Psoas muscle (tissue), 8 donors: ENCODE data around the gene KCNA3. TPM values are rescaled to one million over a fixed set of nuclear protein-coding genes. Genes with fewer than 3 reads are reported as not detected.

Experiments
- ATAC-seq, 4 donors: fragments of 200-7000 bp; cut with Tn5 transposase; one replicate each; pipeline ENCODE4 v1.9.1; 2020; ENCODE audit warnings: moderate library complexity in 3 of 4, mild to moderate bottlenecking in 2 of 4
- DNase-seq, 2 donors: peaks; one replicate each; pipeline ENCODE4 v3.0.0-alpha.2; 2020
- H3K27ac ChIP-seq: fragments of 200-600 bp; one replicate; pipeline ENCODE4 v1.8.0; 2022
- H3K27me3 ChIP-seq, 3 donors: fragments of 200-600 bp in 1 of 3; one replicate each; pipeline versions ENCODE4 v1.6.1 to v1.8.0; 2013 to 2022; ENCODE audit warnings: low read length in 2 of 3, mild to moderate bottlenecking in 2 of 3, moderate library complexity in 1 of 3; ENCODE audit not compliant: insufficient read depth in 3 of 3
- H3K36me3 ChIP-seq, 2 donors: fragments of 200-600 bp in 1 of 2; one replicate each; pipeline versions ENCODE4 v1.6.1 to v1.8.0; 2013 to 2022; ENCODE audit warnings: low read depth in 1 of 2, mild to moderate bottlenecking in 1 of 2, moderate library complexity in 1 of 2; ENCODE audit not compliant: insufficient read depth in 1 of 2
- H3K4me1 ChIP-seq: fragments of 200-600 bp; one replicate; pipeline ENCODE4 v1.8.0; 2022
- H3K4me3 ChIP-seq: fragments of 200-600 bp; one replicate; pipeline ENCODE4 v1.8.0; 2022; ENCODE audit warnings: mild to moderate bottlenecking
- H3K9me3 ChIP-seq: fragments of 200-600 bp; one replicate; pipeline ENCODE4 v1.8.0; 2022
- WGBS, 3 donors: extraction: QIAGEN DNeasy Blood & Tissue Kit; methylation state at CpG; one replicate each; pipeline versions ENCODE4 v1.1.6 to v1.1.7; 2013; 5-methylcytosine and 5-hydroxymethylcytosine counted together
- intact Hi-C, 2 donors: fragments of 100-400 bp; cut with DNase I; formaldehyde crosslinking; loops; one replicate each; pipeline versions ENCODE4 v1.11.0 to v1.14.2; 2022
- polyA plus RNA-seq, 3 donors: library from polyadenylated mRNA; stranded (reverse); fragments of 200-250 nt; gene quantifications; one replicate each; pipeline ENCODE4 v1.2.3, GENCODE V29; 2013
- total RNA-seq, 4 donors: library from RNA; stranded (reverse); fragmentation: NEBNext Ultra II Directional in 2 of 4; extraction: Animal tissue kit (Norgen Biotek cat#: 25700) in 2 of 4; gene quantifications; one replicate each; pipeline versions ENCODE4 v1.2.1 to v1.2.4, GENCODE V29; 2021 to 2023
- TF ChIP-seq, protein P1 (sequence below): fragments of 200-600 bp; IDR thresholded peaks from one replicate; pipeline ENCODE4 v1.8.0; 2022; ENCODE audit warnings: antibody characterized with exemption
- donor health status: healthy with polysubstance abuse.
- donor health status: DM: no; HTN: no; CAD: no; lungs with moderate emphysema.
- donor health status: Bipolar disorder and iron deficiency.
- donor health status: healthy.
- donor health status: DM: yes; HTN: yes; CAD: no.
- donor health status: DM: no; HTN: no; CAD: no.
- donor health status: DM: no; HTN: no; CAD: no.
- donor health status: DM: yes; HTN: yes; CAD: no.

The KCNA3 gene
- total and polyA plus RNA-seq, 7 donors, result 0.08 to 0.56 (median 0.16) TPM; not detected in 4

DNA sequence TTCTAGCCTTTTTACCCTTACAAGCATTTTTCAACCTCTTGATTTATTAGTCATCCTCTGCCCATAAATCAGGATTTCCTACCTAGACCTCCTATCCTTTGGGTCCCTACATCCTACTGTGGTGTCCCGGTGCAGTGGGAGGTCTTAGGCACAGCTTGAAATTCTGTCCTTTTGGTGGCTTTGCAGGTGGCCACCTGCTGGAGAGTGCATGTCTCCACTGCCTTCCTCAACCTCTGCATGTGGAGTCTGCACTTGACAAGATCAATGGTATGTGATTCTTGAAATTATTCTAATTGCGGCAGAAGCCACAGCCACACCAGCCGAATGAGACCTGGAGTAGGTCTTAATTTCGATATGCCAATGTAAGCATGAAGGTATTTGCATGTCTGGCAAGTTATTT lies 11.4 kb upstream of the KCNA3 start:
- no peaks in the 10 kb centered on the region for H3K4me1 ChIP-seq
- H3K9me3 ChIP-seq, result no peaks in the 10 kb centered on the region
- intact Hi-C loops, result no loop called here
- ATAC-seq, result no peak
- DNase-seq, result no peak
- WGBS, 3 donors, result 91 to 96% (median 92%) methylated on average over 4 of the region's 4 CpGs
- H3K36me3 ChIP-seq, result no peaks in the 10 kb centered on the region
- no peak overlapping the region for H3K27ac ChIP-seq
- peaks cover 0 to 10% (median 2%) of the 10 kb centered on the region in 3 donors for H3K27me3 ChIP-seq
- H3K4me3 ChIP-seq, result no peak overlapping the region
- TF ChIP-seq, protein P1, sequence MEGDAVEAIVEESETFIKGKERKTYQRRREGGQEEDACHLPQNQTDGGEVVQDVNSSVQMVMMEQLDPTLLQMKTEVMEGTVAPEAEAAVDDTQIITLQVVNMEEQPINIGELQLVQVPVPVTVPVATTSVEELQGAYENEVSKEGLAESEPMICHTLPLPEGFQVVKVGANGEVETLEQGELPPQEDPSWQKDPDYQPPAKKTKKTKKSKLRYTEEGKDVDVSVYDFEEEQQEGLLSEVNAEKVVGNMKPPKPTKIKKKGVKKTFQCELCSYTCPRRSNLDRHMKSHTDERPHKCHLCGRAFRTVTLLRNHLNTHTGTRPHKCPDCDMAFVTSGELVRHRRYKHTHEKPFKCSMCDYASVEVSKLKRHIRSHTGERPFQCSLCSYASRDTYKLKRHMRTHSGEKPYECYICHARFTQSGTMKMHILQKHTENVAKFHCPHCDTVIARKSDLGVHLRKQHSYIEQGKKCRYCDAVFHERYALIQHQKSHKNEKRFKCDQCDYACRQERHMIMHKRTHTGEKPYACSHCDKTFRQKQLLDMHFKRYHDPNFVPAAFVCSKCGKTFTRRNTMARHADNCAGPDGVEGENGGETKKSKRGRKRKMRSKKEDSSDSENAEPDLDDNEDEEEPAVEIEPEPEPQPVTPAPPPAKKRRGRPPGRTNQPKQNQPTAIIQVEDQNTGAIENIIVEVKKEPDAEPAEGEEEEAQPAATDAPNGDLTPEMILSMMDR, result no peak

DNA sequence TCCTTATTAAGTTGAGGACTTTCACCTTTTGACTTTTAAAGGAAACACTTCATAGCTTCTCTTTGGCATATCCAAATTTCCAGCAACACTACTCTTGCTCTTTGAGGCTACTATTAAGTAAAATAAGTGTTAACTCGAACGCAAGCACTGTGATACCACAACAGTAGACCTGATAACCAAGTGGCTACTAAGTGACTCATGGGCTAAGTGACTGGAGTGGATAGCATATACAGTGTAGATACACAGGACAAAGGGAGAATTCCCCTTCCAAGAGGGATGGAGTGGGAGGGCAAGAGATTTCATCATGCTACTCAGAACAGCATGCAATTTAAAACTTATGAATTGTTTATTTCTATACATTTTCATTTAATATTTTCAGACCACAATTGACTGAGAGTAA lies 9.8 kb upstream of the KCNA3 start:
- no peak for ATAC-seq
- WGBS, 3 donors, result 78 to 80% (median 79%) methylated on average over 2 of the region's 2 CpGs
- intact Hi-C loops, result no loop called here

DNA sequence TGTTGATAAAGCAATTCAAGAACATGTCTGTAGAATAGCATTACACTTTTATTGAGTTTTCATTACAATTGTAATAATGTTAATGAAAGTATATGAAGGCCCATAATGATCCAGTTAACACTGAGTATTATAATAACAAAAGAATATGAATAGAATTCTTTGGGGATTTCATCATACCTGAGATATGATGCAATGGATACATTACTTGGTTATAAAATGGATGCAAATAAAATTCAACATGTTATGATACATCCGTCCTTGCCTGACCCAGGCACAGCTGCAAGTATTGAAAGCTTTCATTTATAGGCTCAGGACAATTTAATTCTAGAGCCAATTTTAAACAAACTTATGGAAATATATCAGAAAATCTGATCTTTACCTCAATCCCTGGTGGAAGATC lies 8.2 kb upstream of the KCNA3 start:
- H3K27ac ChIP-seq, result no peak overlapping the region
- H3K9me3 ChIP-seq, result no peaks in the 10 kb centered on the region
- TF ChIP-seq, protein P1, result no peak
- no peaks in the 10 kb centered on the region for H3K4me1 ChIP-seq
- WGBS, 3 donors, result 62 to 74% (median 71%) methylated on average over 1 of the region's 1 CpG
- H3K27me3 ChIP-seq, result peaks cover 0 to 16% (median 2%) of the 10 kb centered on the region in 3 donors
- ATAC-seq, result no peak
- intact Hi-C loops, result no loop called here
- no peak for DNase-seq
- H3K4me3 ChIP-seq, result no peak overlapping the region
- H3K36me3 ChIP-seq, result no peaks in the 10 kb centered on the region

More for the DNA sequence above, 9.8 kb upstream of the KCNA3 start:
- Histone ChIP-seq H3K9me3 (no peaks in the 10 kb centered on the region), H3K27ac (no peak overlapping the region), H3K4me3 (no peak overlapping the region), H3K27me3 (peaks cover 0 to 10% (median 2%) of the 10 kb centered on the region in 3 donors), H3K4me1 (no peaks in the 10 kb centered on the region), H3K36me3 (no peaks in the 10 kb centered on the region)
- DNase-seq, result no peak
- TF ChIP-seq, protein P1, result no peak

DNA sequence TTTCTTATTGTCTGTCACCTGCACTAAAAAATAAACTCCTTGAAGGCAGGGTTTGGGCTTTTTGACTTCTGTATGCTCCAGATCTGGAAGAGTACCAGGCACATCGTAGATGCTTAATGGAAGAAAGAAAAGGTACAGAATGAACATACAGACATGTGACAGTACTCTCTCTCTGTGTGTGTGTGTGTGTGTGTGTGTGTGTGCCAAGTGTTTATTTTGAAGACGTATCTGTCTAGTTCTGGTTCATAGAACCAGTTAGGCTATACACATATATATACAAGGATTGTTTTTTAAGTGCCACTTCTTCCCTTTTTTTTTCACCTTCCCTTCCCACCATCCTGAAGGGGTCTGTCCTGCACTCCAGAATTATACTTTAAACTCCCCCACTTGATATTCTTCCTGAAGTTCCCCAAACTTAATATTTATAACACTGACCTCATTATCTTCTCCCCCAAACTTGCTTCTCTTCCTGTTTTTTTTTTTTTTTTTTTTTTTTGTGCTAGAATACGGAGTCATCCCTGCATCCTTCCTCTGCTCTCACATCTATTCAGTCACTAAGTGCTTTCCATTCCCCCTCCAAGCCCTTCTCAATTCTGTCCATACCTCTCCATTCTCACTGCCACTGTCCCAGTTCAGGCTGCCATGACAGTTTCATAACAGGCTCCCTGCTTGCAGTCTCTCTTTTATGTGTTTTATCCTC lies 5.4 kb upstream of the KCNA3 start:
- TF ChIP-seq, protein P1, result no peak
- WGBS, 3 donors, result 69 to 73% (median 72%) methylated on average over 3 of the region's 3 CpGs
- intact Hi-C loops, result no loop called here
- Histone ChIP-seq H3K36me3 (no peaks in the 10 kb centered on the region), H3K9me3 (no peaks in the 10 kb centered on the region), H3K27ac (no peak overlapping the region), H3K4me1 (no peaks in the 10 kb centered on the region), H3K27me3 (peaks cover 2 to 11% (median 4%) of the 10 kb centered on the region in 3 donors), H3K4me3 (no peak overlapping the region)
- ATAC-seq (no peak), DNase-seq (no peak)

DNA sequence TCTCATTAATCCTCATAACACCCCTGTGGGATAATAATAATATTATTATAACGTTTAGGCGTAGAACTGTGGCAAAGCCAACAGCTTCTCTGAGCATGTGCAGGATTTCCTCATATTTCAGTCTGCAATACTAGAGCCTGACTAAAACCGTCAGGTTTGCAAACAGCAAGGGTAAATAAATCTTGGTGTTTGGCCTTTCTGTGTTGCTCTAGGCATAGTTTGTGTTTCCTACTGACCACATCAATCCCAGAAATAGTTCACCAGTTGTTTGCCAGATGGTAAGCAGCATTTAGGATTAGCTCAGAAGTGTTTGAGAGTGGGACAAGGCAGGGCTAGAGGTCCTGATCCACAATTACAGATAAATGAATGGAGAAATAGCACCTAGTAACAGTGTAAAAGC lies 2.8 kb upstream of the KCNA3 start:
- Histone ChIP-seq H3K27ac (no peak overlapping the region), H3K9me3 (no peaks in the 10 kb centered on the region), H3K4me3 (no peak overlapping the region), H3K4me1 (no peaks in the 10 kb centered on the region), H3K27me3 (peaks cover 0 to 37% (median 21%) of the 10 kb centered on the region in 3 donors), H3K36me3 (no peaks in the 10 kb centered on the region)
- intact Hi-C loops, result no loop called here
- WGBS, 3 donors, result 63 to 67% (median 65%) methylated on average over 3 of the region's 3 CpGs
- ATAC-seq, result no peak
- TF ChIP-seq, protein P1, result no peak
- no peak for DNase-seq
